ENCODE measurements around the gene C10orf71. TPM values are rescaled to one million over a fixed set of nuclear protein-coding genes. Genes with fewer than 3 reads are reported as not detected.

Gene C10orf71
- polyA plus RNA-seq, 4 donors, result under 0.01 to 0.16 TPM; not detected in 2

GRCh38 chr10:49319206-49319605 lies 20.2 kb downstream of the C10orf71 start:
- no peaks in the 10 kb centered on the region for H3K4me1 ChIP-seq (ENCODE audit: control insufficient read depth in 3 of 3, insufficient read depth in 2 of 3, low read depth in 1 of 3, low read length in 2 of 3)
- FAIRE-seq, result no peak

GRCh38 chr10:49320191-49320590 lies 21.2 kb downstream of the C10orf71 start:
- no peak for DNase-seq
- WGBS, 3 donors, result 82 to 93% (median 85%) methylated on average over 2 of the region's 2 CpGs
- FAIRE-seq, result no peak

More at GRCh38 chr10:49319206-49319605, 20.2 kb downstream of the C10orf71 start:
- Histone ChIP-seq H3K9me3 (ENCODE audit: control insufficient read depth in 2 of 2, insufficient read depth in 1 of 2, low read depth in 1 of 2, low read length in 1 of 2) (no peaks in the 10 kb centered on the region), H3K27me3 (ENCODE audit: control insufficient read depth in 3 of 3, insufficient read depth in 3 of 3, low read length in 3 of 3) (peaks cover 0 to 4% (median 0%) of the 10 kb centered on the region in 3 donors), H3K36me3 (ENCODE audit: control insufficient read depth in 3 of 3, insufficient read depth in 2 of 3, low read depth in 1 of 3, low read length in 3 of 3) (no peaks in the 10 kb centered on the region), H3K27ac (ENCODE audit: low read depth in 1 of 3, low read length in 2 of 3) (no peak overlapping the region), H3K4me3 (ENCODE audit: low read depth in 1 of 3, low read length in 3 of 3) (no peak overlapping the region)
- no peak for DNase-seq
- 87 to 95% (median 89%) methylated on average over 1 of the region's 1 CpG for WGBS, 3 donors

GRCh38 chr10:49321021-49321420 lies 22.1 kb downstream of the C10orf71 start:
- 51 to 65% (median 63%) methylated on average over 3 of the region's 3 CpGs for WGBS, 3 donors
- no peak overlapping the region for H3K4me3 ChIP-seq (ENCODE audit: low read depth in 1 of 3, low read length in 3 of 3)
- DNase-seq, result no peak
- peaks cover 0 to 4% (median 0%) of the 10 kb centered on the region in 3 donors for H3K27me3 ChIP-seq (ENCODE audit: control insufficient read depth in 3 of 3, insufficient read depth in 3 of 3, low read length in 3 of 3)
- no peak overlapping the region for H3K27ac ChIP-seq (ENCODE audit: low read depth in 1 of 3, low read length in 2 of 3)
- no peaks in the 10 kb centered on the region for H3K9me3 ChIP-seq (ENCODE audit: control insufficient read depth in 2 of 2, insufficient read depth in 1 of 2, low read depth in 1 of 2, low read length in 1 of 2)
- FAIRE-seq, result no peak
- no peaks in the 10 kb centered on the region for H3K36me3 ChIP-seq (ENCODE audit: control insufficient read depth in 3 of 3, insufficient read depth in 2 of 3, low read depth in 1 of 3, low read length in 3 of 3)
- no peaks in the 10 kb centered on the region for H3K4me1 ChIP-seq (ENCODE audit: control insufficient read depth in 3 of 3, insufficient read depth in 2 of 3, low read depth in 1 of 3, low read length in 2 of 3)

More at GRCh38 chr10:49320191-49320590, 21.2 kb downstream of the C10orf71 start:
- Histone ChIP-seq H3K36me3 (ENCODE audit: control insufficient read depth in 3 of 3, insufficient read depth in 2 of 3, low read depth in 1 of 3, low read length in 3 of 3) (no peaks in the 10 kb centered on the region), H3K4me1 (ENCODE audit: control insufficient read depth in 3 of 3, insufficient read depth in 2 of 3, low read depth in 1 of 3, low read length in 2 of 3) (no peaks in the 10 kb centered on the region), H3K27me3 (ENCODE audit: control insufficient read depth in 3 of 3, insufficient read depth in 3 of 3, low read length in 3 of 3) (peaks cover 0 to 4% (median 0%) of the 10 kb centered on the region in 3 donors), H3K9me3 (ENCODE audit: control insufficient read depth in 2 of 2, insufficient read depth in 1 of 2, low read depth in 1 of 2, low read length in 1 of 2) (no peaks in the 10 kb centered on the region), H3K4me3 (ENCODE audit: low read depth in 1 of 3, low read length in 3 of 3) (no peak overlapping the region), H3K27ac (ENCODE audit: low read depth in 1 of 3, low read length in 2 of 3) (no peak overlapping the region)

GRCh38 chr10:49322371-49323170 lies 23.6 kb downstream of the C10orf71 start:
- 83 to 90% (median 83%) methylated on average over 26 of the region's 26 CpGs for WGBS, 3 donors
- DNase-seq (no peak), FAIRE-seq (no peak)
- Histone ChIP-seq H3K36me3 (ENCODE audit: control insufficient read depth in 3 of 3, insufficient read depth in 2 of 3, low read depth in 1 of 3, low read length in 3 of 3) (no peaks in the 10 kb centered on the region), H3K27me3 (ENCODE audit: control insufficient read depth in 3 of 3, insufficient read depth in 3 of 3, low read length in 3 of 3) (peaks cover 0 to 4% (median 0%) of the 10 kb centered on the region in 3 donors), H3K4me1 (ENCODE audit: control insufficient read depth in 3 of 3, insufficient read depth in 2 of 3, low read depth in 1 of 3, low read length in 2 of 3) (no peaks in the 10 kb centered on the region), H3K27ac (ENCODE audit: low read depth in 1 of 3, low read length in 2 of 3) (no peak overlapping the region), H3K9me3 (ENCODE audit: control insufficient read depth in 2 of 2, insufficient read depth in 1 of 2, low read depth in 1 of 2, low read length in 1 of 2) (no peaks in the 10 kb centered on the region), H3K4me3 (ENCODE audit: low read depth in 1 of 3, low read length in 3 of 3) (no peak overlapping the region)

GRCh38 chr10:49323171-49323895 lies 24.4 kb downstream of the C10orf71 start:
- Histone ChIP-seq H3K36me3 (ENCODE audit: control insufficient read depth in 3 of 3, insufficient read depth in 2 of 3, low read depth in 1 of 3, low read length in 3 of 3) (no peaks in the 10 kb centered on the region), H3K9me3 (ENCODE audit: control insufficient read depth in 2 of 2, insufficient read depth in 1 of 2, low read depth in 1 of 2, low read length in 1 of 2) (no peaks in the 10 kb centered on the region), H3K4me1 (ENCODE audit: control insufficient read depth in 3 of 3, insufficient read depth in 2 of 3, low read depth in 1 of 3, low read length in 2 of 3) (no peaks in the 10 kb centered on the region), H3K27ac (ENCODE audit: low read depth in 1 of 3, low read length in 2 of 3) (no peak overlapping the region), H3K27me3 (ENCODE audit: control insufficient read depth in 3 of 3, insufficient read depth in 3 of 3, low read length in 3 of 3) (peaks cover 0 to 4% (median 0%) of the 10 kb centered on the region in 3 donors), H3K4me3 (ENCODE audit: low read depth in 1 of 3, low read length in 3 of 3) (no peak overlapping the region)
- DNase-seq (no peak), FAIRE-seq (no peak)
- WGBS, 3 donors, result 50 to 53% (median 50%) methylated on average over 7 of the region's 7 CpGs

- no peaks in the 10 kb centered on the region for H3K36me3 ChIP-seq (ENCODE audit: control insufficient read depth in 3 of 3, insufficient read depth in 2 of 3, low read depth in 1 of 3, low read length in 3 of 3)
- no peak overlapping the region for H3K27ac ChIP-seq (ENCODE audit: low read depth in 1 of 3, low read length in 2 of 3)
- no peaks in the 10 kb centered on the region for H3K4me1 ChIP-seq (ENCODE audit: control insufficient read depth in 3 of 3, insufficient read depth in 2 of 3, low read depth in 1 of 3, low read length in 2 of 3)
- H3K9me3 ChIP-seq (ENCODE audit: control insufficient read depth in 2 of 2, insufficient read depth in 1 of 2, low read depth in 1 of 2, low read length in 1 of 2), result no peaks in the 10 kb centered on the region
- FAIRE-seq, result no peak
- peaks cover 0 to 4% (median 0%) of the 10 kb centered on the region in 3 donors for H3K27me3 ChIP-seq (ENCODE audit: control insufficient read depth in 3 of 3, insufficient read depth in 3 of 3, low read length in 3 of 3)
- WGBS, 3 donors, result 74 to 88% (median 77%) methylated on average over 9 of the region's 9 CpGs
- H3K4me3 ChIP-seq (ENCODE audit: low read depth in 1 of 3, low read length in 3 of 3), result no peak overlapping the region
- no peak for DNase-seq
These were observed 24.9 kb downstream of the C10orf71 start for GRCh38 chr10:49323896-49324270.

- peaks cover 0 to 4% (median 0%) of the 10 kb centered on the region in 3 donors for H3K27me3 ChIP-seq (ENCODE audit: control insufficient read depth in 3 of 3, insufficient read depth in 3 of 3, low read length in 3 of 3)
- WGBS, 3 donors, result 50 to 68% (median 64%) methylated on average over 4 of the region's 4 CpGs
- no peak overlapping the region for H3K4me3 ChIP-seq (ENCODE audit: low read depth in 1 of 3, low read length in 3 of 3)
- no peaks in the 10 kb centered on the region for H3K36me3 ChIP-seq (ENCODE audit: control insufficient read depth in 3 of 3, insufficient read depth in 2 of 3, low read depth in 1 of 3, low read length in 3 of 3)
- no peak for FAIRE-seq
- DNase-seq, result no peak
- no peaks in the 10 kb centered on the region for H3K9me3 ChIP-seq (ENCODE audit: control insufficient read depth in 2 of 2, insufficient read depth in 1 of 2, low read depth in 1 of 2, low read length in 1 of 2)
- H3K27ac ChIP-seq (ENCODE audit: low read depth in 1 of 3, low read length in 2 of 3), result no peak overlapping the region
- H3K4me1 ChIP-seq (ENCODE audit: control insufficient read depth in 3 of 3, insufficient read depth in 2 of 3, low read depth in 1 of 3, low read length in 2 of 3), result no peaks in the 10 kb centered on the region
These were observed 25.7 kb downstream of the C10orf71 start for GRCh38 chr10:49324711-49325110.

- H3K9me3 ChIP-seq (ENCODE audit: control insufficient read depth in 2 of 2, insufficient read depth in 1 of 2, low read depth in 1 of 2, low read length in 1 of 2), result no peaks in the 10 kb centered on the region
- H3K27me3 ChIP-seq (ENCODE audit: control insufficient read depth in 3 of 3, insufficient read depth in 3 of 3, low read length in 3 of 3), result peaks cover 0 to 4% (median 0%) of the 10 kb centered on the region in 3 donors
- H3K27ac ChIP-seq (ENCODE audit: low read depth in 1 of 3, low read length in 2 of 3), result no peak overlapping the region
- no peaks in the 10 kb centered on the region for H3K36me3 ChIP-seq (ENCODE audit: control insufficient read depth in 3 of 3, insufficient read depth in 2 of 3, low read depth in 1 of 3, low read length in 3 of 3)
- FAIRE-seq (no peak), DNase-seq (no peak)
- 79 to 87% (median 80%) methylated on average over 17 to 20 of the region's 20 CpGs for WGBS, 3 donors
- no peaks in the 10 kb centered on the region for H3K4me1 ChIP-seq (ENCODE audit: control insufficient read depth in 3 of 3, insufficient read depth in 2 of 3, low read depth in 1 of 3, low read length in 2 of 3)
- H3K4me3 ChIP-seq (ENCODE audit: low read depth in 1 of 3, low read length in 3 of 3), result no peak overlapping the region
These were observed 26.4 kb downstream of the C10orf71 start for GRCh38 chr10:49325131-49325915.
